Chondrocyte (in vitro differentiated cells): ENCODE results near the gene ARHGAP6. TPM values are rescaled to one million over a fixed set of nuclear protein-coding genes. Genes with fewer than 3 reads are reported as not detected.

Experiments
- DNase-seq: peaks from one replicate; pipeline ENCODE4 v3.0.0; 2021; ENCODE audit warnings: mixed read lengths, low spot score
- H3K27ac Mint-ChIP-seq: one replicate; pipeline ENCODE4 v1.8.0; 2021; ENCODE audit warnings: mild to moderate bottlenecking, moderate library complexity, mixed read lengths; ENCODE audit not compliant: unreplicated experiment
- H3K27me3 Mint-ChIP-seq: 2 replicates; pipeline ENCODE4 v1.8.0; 2021; ENCODE audit warnings: low read depth, mixed read lengths
- H3K36me3 Mint-ChIP-seq: 2 replicates; pipeline ENCODE4 v1.8.0; 2021; ENCODE audit warnings: low read depth, mixed read lengths
- H3K4me1 Mint-ChIP-seq: 2 replicates; pipeline ENCODE4 v1.8.0; 2021; ENCODE audit warnings: low read depth, mild to moderate bottlenecking, mixed read lengths
- H3K4me3 Mint-ChIP-seq: one replicate; pipeline ENCODE4 v1.8.0; 2021; ENCODE audit warnings: mild to moderate bottlenecking, moderate library complexity, mixed read lengths; ENCODE audit not compliant: unreplicated experiment
- H3K9me3 Mint-ChIP-seq: 2 replicates; pipeline ENCODE4 v1.8.0; 2021; ENCODE audit warnings: low read depth, mixed read lengths
- CTCF ChIP-seq: fragments of 200-600 bp; sonication (generic); IDR thresholded peaks from 2 replicates; pipeline ENCODE4 v1.5.0; 2021; ENCODE audit warnings: antibody characterized with exemption, mild to moderate bottlenecking, moderate library complexity
- total RNA-seq: library from RNA; stranded (reverse); gene quantifications from 3 replicates; pipeline ENCODE4 v1.2.1, GENCODE V29; 2021

The ARHGAP6 gene
- total RNA-seq, 1 donor from 2014 or later = 1.5 TPM

- Mint-ChIP-seq H3K4me1 (peaks cover 19% of the 10 kb centered on the region), H3K36me3 (no peaks in the 10 kb centered on the region), H3K4me3 (no peak overlapping the region), H3K9me3 (peaks cover 14% of the 10 kb centered on the region), H3K27me3 (no peaks in the 10 kb centered on the region), H3K27ac (peak overlapping the region; percentile 92)
- DNase-seq = no peak
- no peak for TF ChIP-seq CTCF
Observed at GRCh38 chrX:11386001-11386523, 279.7 kb downstream of the ARHGAP6 start.

- no peak for TF ChIP-seq CTCF
- H3K9me3 Mint-ChIP-seq = peaks cover 16% of the 10 kb centered on the region
- H3K36me3 Mint-ChIP-seq = no peaks in the 10 kb centered on the region
- H3K27me3 Mint-ChIP-seq = no peaks in the 10 kb centered on the region
- no peak for DNase-seq
- no peak overlapping the region for H3K27ac Mint-ChIP-seq
- H3K4me1 Mint-ChIP-seq = peaks cover 24% of the 10 kb centered on the region
- H3K4me3 Mint-ChIP-seq = no peak overlapping the region
Observed at GRCh38 chrX:11382930-11383329, 282.8 kb downstream of the ARHGAP6 start.

- H3K4me3 Mint-ChIP-seq = no peak overlapping the region
- H3K27ac Mint-ChIP-seq = peak overlapping the region; percentile 13
- no peaks in the 10 kb centered on the region for H3K36me3 Mint-ChIP-seq
- peak; percentile 81 for TF ChIP-seq CTCF
- no peaks in the 10 kb centered on the region for H3K27me3 Mint-ChIP-seq
- DNase-seq = no peak
- peaks cover 20% of the 10 kb centered on the region for H3K9me3 Mint-ChIP-seq
- H3K4me1 Mint-ChIP-seq = peaks cover 22% of the 10 kb centered on the region
Observed at GRCh38 chrX:11381464-11381863, 284.3 kb downstream of the ARHGAP6 start.

GRCh38 chrX:11380187-11380844 is 285.4 kb downstream of the ARHGAP6 start:
- Mint-ChIP-seq H3K36me3 (no peaks in the 10 kb centered on the region), H3K4me1 (peaks cover 11% of the 10 kb centered on the region), H3K4me3 (no peak overlapping the region), H3K27me3 (no peaks in the 10 kb centered on the region), H3K27ac (no peak overlapping the region), H3K9me3 (peaks cover 25% of the 10 kb centered on the region)
- no peak for DNase-seq
- no peak for TF ChIP-seq CTCF

- DNase-seq = no peak
- Mint-ChIP-seq H3K4me3 (no peak overlapping the region), H3K4me1 (peaks cover 4% of the 10 kb centered on the region), H3K9me3 (peaks cover 19% of the 10 kb centered on the region), H3K36me3 (no peaks in the 10 kb centered on the region), H3K27ac (no peak overlapping the region), H3K27me3 (no peaks in the 10 kb centered on the region)
- TF ChIP-seq CTCF = no peak
Observed at GRCh38 chrX:11376163-11376562, 289.6 kb downstream of the ARHGAP6 start.
